H1 (cell line): ENCODE measurements around the gene CDH2. TPM values are rescaled to one million over a fixed set of nuclear protein-coding genes. Genes with fewer than 3 reads are reported as not detected.

Source experiments
- CTCF ChIA-PET: fragments of 300-600 bp; sonication (Branson Sonifier 250); formaldehyde crosslinking; loops from one replicate; lab custom pipeline; 2021; ENCODE audit not compliant: partially characterized antibody; lab: Charles Lee
- POLR2A ChIA-PET: fragments of 300-600 bp; sonication (Branson Sonifier 250); formaldehyde crosslinking; loops from one replicate; lab custom pipeline; 2021; ENCODE audit warnings: inconsistent platforms; ENCODE audit not compliant: partially characterized antibody; lab: Charles Lee
- DNase-seq, 2 experiments: peaks; one replicate each; pipeline versions ENCODE4 v3.0.0 to v3.0.0-alpha.2; 2010 to 2022; ENCODE audit warnings: low spot score in 2 of 2, low read depth in 1 of 2, mixed read lengths in 1 of 2
- FAIRE-seq: peaks from 2 replicates; lab custom pipeline; 2011; peaks lifted over from hg19 to GRCh38; lab: Jason Lieb, UNC
- H2AFZ ChIP-seq: 2 replicates; pipeline ENCODE4 v1.8.1; 2012; ENCODE audit warnings: low read length, inconsistent platforms
- H2AK5ac ChIP-seq: 2 replicates; pipeline ENCODE4 v1.6.1; 2013; ENCODE audit warnings: low read depth, low read length
- H2BK120ac ChIP-seq: replicated peaks from 2 replicates; pipeline ENCODE3; 2013; ENCODE audit warnings: low read depth, low read length, inconsistent platforms
- H2BK12ac ChIP-seq: 2 replicates; pipeline ENCODE4 v1.6.1; 2013; ENCODE audit warnings: low read depth, low read length
- H2BK15ac ChIP-seq: 2 replicates; pipeline ENCODE4 v1.6.1; 2013; ENCODE audit warnings: low read length
- H2BK20ac ChIP-seq: 2 replicates; pipeline ENCODE4 v1.6.1; 2013; ENCODE audit warnings: low read length
- H2BK5ac ChIP-seq: 2 replicates; pipeline ENCODE4 v1.6.1; 2013; ENCODE audit warnings: low read depth, low read length
- H3K14ac ChIP-seq: 2 replicates; pipeline ENCODE4 v1.6.1; 2013; ENCODE audit warnings: inconsistent platforms; ENCODE audit not compliant: insufficient read length
- H3K18ac ChIP-seq: 2 replicates; pipeline ENCODE4 v1.6.1; 2013; ENCODE audit warnings: low read length; ENCODE audit errors: extremely low read depth
- H3K23ac ChIP-seq: 2 replicates; pipeline ENCODE4 v1.6.1; 2013; ENCODE audit warnings: inconsistent platforms; ENCODE audit not compliant: insufficient read length
- H3K23me2 ChIP-seq: 2 replicates; pipeline ENCODE4 v1.6.1; 2013; ENCODE audit warnings: low read depth, low read length
- H3K27ac ChIP-seq: 2 replicates; pipeline ENCODE4 v1.6.1; 2011; ENCODE audit warnings: low read depth, low read length, inconsistent platforms
- H3K27me3 ChIP-seq, 4 experiments: replicated peaks in 1 of 4; 1 replicate in 1 of 4; 2 replicates in 3 of 4; pipeline versions ENCODE4 v1.6.1 to v1.8.1; 2011 to 2013; ENCODE audit warnings: low read length in 3 of 4, mild to moderate bottlenecking in 3 of 4, inconsistent platforms in 2 of 4, mixed read lengths in 2 of 4, moderate library complexity in 1 of 4; ENCODE audit not compliant: control insufficient read depth in 3 of 4, insufficient read depth in 3 of 4; ENCODE audit errors: extremely low read depth in 1 of 4
- H3K36me3 ChIP-seq, 4 experiments: 2 replicates each; pipeline versions ENCODE4 v1.6.1 to v1.8.1; 2011 to 2013; ENCODE audit warnings: mild to moderate bottlenecking in 4 of 4, low read length in 3 of 4, moderate library complexity in 2 of 4, control low read depth in 1 of 4, inconsistent platforms in 1 of 4; ENCODE audit not compliant: insufficient read depth in 4 of 4, control insufficient read depth in 2 of 4
- H3K4ac ChIP-seq: replicated peaks from 2 replicates; pipeline ENCODE3; 2013; ENCODE audit warnings: low read length, low read depth, mixed read lengths, inconsistent platforms; ENCODE audit not compliant: insufficient read length
- H3K4me1 ChIP-seq, 4 experiments: replicated peaks in 1 of 4; 1 replicate in 1 of 4; 2 replicates in 3 of 4; pipeline versions ENCODE4 v1.6.1 to v1.8.1; 2011 to 2013; ENCODE audit warnings: low read length in 3 of 4, inconsistent platforms in 2 of 4, mixed read lengths in 1 of 4; ENCODE audit not compliant: insufficient read depth in 4 of 4, control insufficient read depth in 3 of 4
- H3K4me2 ChIP-seq, 2 experiments: 2 replicates each; pipeline versions ENCODE4 v1.6.1 to v1.8.1; 2011 to 2013; ENCODE audit warnings: low read depth in 2 of 2, low read length in 2 of 2, control low read depth in 1 of 2, inconsistent platforms in 1 of 2, mild to moderate bottlenecking in 1 of 2; ENCODE audit not compliant: insufficient read depth in 1 of 2
- H3K4me3 ChIP-seq, 4 experiments: fragments of 200-600, 300-600 bp in 1 of 4; sonication (generic), shearing (Covaris generic), sonication (Bioruptor Twin) in 1 of 4; 2 replicates each; pipeline versions ENCODE4 v1.5.1 to v1.8.1; 2011 to 2016; ENCODE audit warnings: low read length in 4 of 4, low read depth in 3 of 4, control low read depth in 2 of 4, inconsistent platforms in 2 of 4, mild to moderate bottlenecking in 2 of 4, mixed read lengths in 1 of 4, moderate library complexity in 1 of 4; ENCODE audit not compliant: insufficient read depth in 2 of 4; ENCODE audit errors: extremely low read depth in 1 of 4
- H3K56ac ChIP-seq: replicated peaks from 2 replicates; pipeline ENCODE3; 2013; ENCODE audit warnings: low read depth, mild to moderate bottlenecking, mixed read lengths, low read length, inconsistent platforms; ENCODE audit not compliant: insufficient read length
- H3K79me1 ChIP-seq: 2 replicates; pipeline ENCODE4 v1.6.1; 2013; ENCODE audit warnings: low read depth, low read length, control low read depth
- H3K79me2 ChIP-seq, 2 experiments: 2 replicates each; pipeline versions ENCODE4 v1.6.1 to v1.8.1; 2012 to 2013; ENCODE audit warnings: low read length in 2 of 2, mild to moderate bottlenecking in 2 of 2, inconsistent platforms in 1 of 2; ENCODE audit not compliant: insufficient read depth in 2 of 2, control insufficient read depth in 1 of 2
- H3K9ac ChIP-seq, 4 experiments: replicated peaks in 1 of 4; 1 replicate in 1 of 4; 2 replicates in 3 of 4; pipeline versions ENCODE4 v1.6.1 to v1.8.1; 2011 to 2013; ENCODE audit warnings: low read depth in 3 of 4, low read length in 3 of 4, control low read depth in 2 of 4, mild to moderate bottlenecking in 2 of 4, moderate library complexity in 2 of 4, inconsistent platforms in 1 of 4; ENCODE audit errors: extremely low read depth in 1 of 4
- H3K9me3 ChIP-seq, 2 experiments: 2 replicates each; pipeline versions ENCODE4 v1.6.1 to v1.8.1; 2012 to 2013; ENCODE audit warnings: mild to moderate bottlenecking in 2 of 2, moderate library complexity in 2 of 2, control low read depth in 1 of 2, inconsistent platforms in 1 of 2, low read depth in 1 of 2, low read length in 1 of 2, mixed read lengths in 1 of 2; ENCODE audit not compliant: insufficient read depth in 2 of 2
- H4K20me1 ChIP-seq, 2 experiments: replicated peaks in 1 of 2; 2 replicates each; pipeline versions ENCODE3 to v1.8.1; 2011 to 2013; ENCODE audit warnings: inconsistent platforms in 2 of 2, low read length in 2 of 2, mild to moderate bottlenecking in 1 of 2; ENCODE audit not compliant: insufficient read depth in 2 of 2, control insufficient read depth in 1 of 2
- H4K5ac ChIP-seq: 2 replicates; pipeline ENCODE4 v1.6.1; 2013; ENCODE audit warnings: low read length, low read depth, mixed read lengths, inconsistent platforms; ENCODE audit not compliant: insufficient read length
- H4K8ac ChIP-seq: 2 replicates; pipeline ENCODE4 v1.8.0; 2013; ENCODE audit warnings: mild to moderate bottlenecking, moderate library complexity, low read length, inconsistent platforms; ENCODE audit not compliant: insufficient read depth; ENCODE audit errors: extremely low read depth
- H4K91ac ChIP-seq: replicated peaks from 2 replicates; pipeline ENCODE3; 2013; ENCODE audit warnings: low read length, mixed read lengths, inconsistent platforms; ENCODE audit not compliant: insufficient read length
- CHD1 ChIP-seq: IDR thresholded peaks from 2 replicates; pipeline ENCODE4 v1.6.1; 2012; ENCODE audit warnings: low read depth, low read length, improper control_type of control experiment
- KDM5A ChIP-seq: fragments of 200-600 bp; IDR thresholded peaks from 2 replicates; pipeline ENCODE4 v1.7.1; 2012; ENCODE audit warnings: mild to moderate bottlenecking, low read length, inconsistent platforms, mixed read lengths
- MAX ChIP-seq: IDR thresholded peaks from 2 replicates; pipeline ENCODE4 v1.6.1; 2012; ENCODE audit warnings: inconsistent platforms
- RAD21 ChIP-seq, 2 experiments: IDR thresholded peaks in 1 of 2; conservative IDR thresholded peaks in 1 of 2; 2 replicates each; pipeline ENCODE4 v1.6.1; 2011; ENCODE audit warnings: low read depth in 2 of 2, low read length in 2 of 2, improper control_type of control experiment in 1 of 2, inconsistent platforms in 1 of 2, mild to moderate bottlenecking in 1 of 2, moderate library complexity in 1 of 2
- RBBP5 ChIP-seq: IDR thresholded peaks from 2 replicates; pipeline ENCODE4 v1.7.1; 2012; ENCODE audit warnings: low read depth, mild to moderate bottlenecking, inconsistent platforms, low read length, moderate library complexity, borderline replicate concordance
- SIN3A ChIP-seq, 2 experiments: IDR thresholded peaks in 1 of 2; conservative IDR thresholded peaks in 1 of 2; 2 replicates each; pipeline ENCODE4 v1.6.1; 2011 to 2012; ENCODE audit warnings: low read length in 2 of 2, improper control_type of control experiment in 1 of 2, low read depth in 1 of 2, mild to moderate bottlenecking in 1 of 2
- SRF ChIP-seq: IDR thresholded peaks from 2 replicates; pipeline ENCODE4 v1.6.1; 2011; ENCODE audit warnings: mild to moderate bottlenecking, low read depth, low read length, moderate library complexity
- TAF1 ChIP-seq: IDR thresholded peaks from 2 replicates; pipeline ENCODE4 v1.6.1; 2011; ENCODE audit warnings: mild to moderate bottlenecking, low read depth, low read length
- ZNF274 ChIP-seq: IDR thresholded peaks from 2 replicates; pipeline ENCODE4 v1.7.0; 2012; ENCODE audit warnings: low read length, borderline replicate concordance; ENCODE audit errors: extremely low read depth
- WGBS, 2 experiments: shearing (Covaris generic) in 1 of 2; methylation state at CpG; one replicate each; pipeline versions ENCODE4 v1.1.6 to v1.1.7; 2013 to 2015; ENCODE audit warnings: low lambda C conversion rate in 2 of 2, mixed read lengths in 2 of 2, inconsistent platforms in 1 of 2, low coverage in 1 of 2, missing lambda C conversion rate in 1 of 2; ENCODE audit not compliant: insufficient replicate concordance in 2 of 2, insufficient coverage in 1 of 2, insufficient read length in 1 of 2; ENCODE audit errors: extremely low coverage in 1 of 2, missing lambda C conversion rate in 1 of 2; 5-methylcytosine and 5-hydroxymethylcytosine counted together
- polyA plus RNA-seq, 7 experiments: library from polyadenylated mRNA; depleted of rRNA in 3 of 7; stranded (reverse) in 5 of 7; unstranded in 2 of 7; fragments of >200 nt in 5 of 7; fragments of 200-250 nt in 2 of 7; gene quantifications; 1 replicate in 5 of 7; 2 replicates in 1 of 7; 4 replicates in 1 of 7; pipeline versions ENCODE4 v1.2.1 to v1.2.3, GENCODE V29; 2011 to 2013; ENCODE audit warnings: missing spikeins in 2 of 7, mixed read lengths in 2 of 7
- total RNA-seq: library from RNA; stranded (reverse); fragmentation: NEBNext Ultra II Directional; extraction: Animal tissue kit (Norgen Biotek cat#: 25700); gene quantifications from 2 replicates; pipeline ENCODE4 v1.2.1, GENCODE V29; 2021

CDH2 gene
- total and polyA plus RNA-seq, 2 of the 8 experiments (the other 6 are each of a cell fraction or from before 2014, with no cell fraction given), result 15.0 to 56.5 TPM

- peak overlapping the region in 2 of 4 experiments; percentile 55 to 87; a peak in 3 of 7 replicates for H3K9ac ChIP-seq
- peak in 1 of 2 experiments; percentile 16; a peak in 1 of 4 replicates for TF ChIP-seq RAD21 (IDR thresholded peaks at IDR 0.05 in 1 of 2, conservative IDR thresholded peaks at IDR 0.05 in 1 of 2; ENCODE audit: low read depth in 2 of 2, low read length in 2 of 2)
- no peak for TF ChIP-seq CHD1
- TF ChIP-seq SRF, result no peak
- 0 out of 2 replicates have a peak, but pooled peaks have one; percentile 21 for TF ChIP-seq RBBP5
- 0 out of 2 replicates have a peak, but pooled peaks have one; percentile 9 for TF ChIP-seq MAX
- no peak for TF ChIP-seq KDM5A
- no peak for TF ChIP-seq ZNF274
- TF ChIP-seq TAF1, result 0 out of 2 replicates have a peak, but pooled peaks have one; percentile 13
- TF ChIP-seq SIN3A (conservative IDR thresholded peaks at IDR 0.05 in 1 of 2, IDR thresholded peaks at IDR 0.05 in 1 of 2; ENCODE audit: low read depth in 1 of 2, low read length in 2 of 2), result peak in 1 of 2 experiments; percentile 61; a peak in 2 of 4 replicates
Measured at GRCh38 chr18:28177828-28178635, 1.1 kb upstream of the CDH2 start.

More at GRCh38 chr18:28177828-28178635, 1.1 kb upstream of the CDH2 start:
- Histone ChIP-seq H4K8ac (no peak overlapping the region; the same call in 1 of the 2 replicates), H3K79me2 (peaks cover 0 to 15% of the 10 kb centered on the region in 2 experiments; a peak in 2 of 4 replicates), H3K9me3 (no peaks in the 10 kb centered on the region), H3K27ac (no peak overlapping the region), H3K4ac (no peak overlapping the region), H3K4me3 (peak overlapping the region; percentile 56 to 83 (median 58)), H2BK12ac (no peak overlapping the region), H3K18ac (peak overlapping the region; percentile 68; the same call in 1 of the 2 replicates), H3K79me1 (no peaks in the 10 kb centered on the region), H4K20me1 (peaks cover 0 to 7% of the 10 kb centered on the region in 2 experiments), H3K27me3 (peaks cover 2 to 27% (median 4%) of the 10 kb centered on the region in 4 experiments; a peak in 5 of 7 replicates), H2AFZ (no peak overlapping the region; the same call in 1 of the 2 replicates), H3K4me1 (peaks cover 0 to 10% (median 5%) of the 10 kb centered on the region in 4 experiments; a peak in 6 of 7 replicates), H3K36me3 (no peaks in the 10 kb centered on the region), H4K5ac (no peak overlapping the region), H3K23me2 (peaks cover 19% of the 10 kb centered on the region), H2BK20ac (no peak overlapping the region), H4K91ac (no peak overlapping the region), H2BK120ac (no peak overlapping the region), H3K4me2 (peak overlapping the region; percentile 70 to 84), H2BK15ac (no peak overlapping the region), H2BK5ac (0 out of 2 replicates have a peak overlapping the region, but pooled peaks have one; percentile 29), H2AK5ac (no peak overlapping the region), H3K23ac (no peak overlapping the region), H3K56ac (no peak overlapping the region), H3K14ac (no peak overlapping the region)
- DNase-seq, result peak in 1 of 2 experiments; percentile 82
- CTCF ChIA-PET, result interaction anchor here (1.1 kb wide), 1 partner anchor 11 kb away, joined by 3 read pairs; no protein-coding TSS in a partner anchor
- FAIRE-seq, result no peak
- POLR2A ChIA-PET, result interaction anchor here (0.6 kb wide), 2 partner anchors 133 to 1583 kb away, joined by 3 to 4 read pairs; no protein-coding TSS in a partner anchor
- 1% methylated on average over 33 of the region's 83 CpGs; no CpG with 5 or more reads in 1 of the 2 experiments for WGBS, 2 experiments
